ENCODE measurements around the gene SMYD2.

DNA sequence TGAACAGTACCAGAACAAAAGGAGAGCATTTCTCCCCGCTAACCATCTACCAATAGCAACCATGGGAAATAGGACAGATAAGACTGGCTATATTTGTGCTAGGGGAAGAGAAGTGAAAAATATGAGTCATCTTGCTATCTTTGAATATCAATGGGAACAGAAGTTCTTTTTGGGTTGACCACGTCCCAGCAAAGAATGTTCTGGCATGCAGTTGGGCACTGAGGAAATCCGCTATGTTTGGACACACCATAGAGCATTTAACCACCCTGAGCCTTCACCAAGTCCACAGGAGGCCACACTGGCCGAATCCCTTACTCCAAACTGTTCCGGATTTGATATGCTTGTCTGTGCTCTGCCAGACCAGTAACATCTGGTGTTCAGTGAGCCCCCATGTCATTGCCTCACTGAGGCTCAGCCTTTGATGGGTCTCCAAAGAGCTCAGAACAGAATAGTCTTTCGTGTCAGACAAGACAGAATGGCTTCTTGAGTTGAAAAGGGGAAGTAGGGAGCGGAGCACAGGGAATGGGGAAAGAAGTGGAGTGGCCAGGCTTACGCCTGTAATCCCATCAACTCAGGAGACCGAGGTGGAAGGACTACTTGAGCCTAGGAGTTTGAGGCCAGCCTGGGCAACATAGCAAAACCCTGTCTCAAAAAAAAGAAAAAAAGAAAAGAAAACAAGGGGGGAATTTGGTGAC, 81.4 kb downstream of the SMYD2 start:
- TF ChIP-seq, protein P1, sequence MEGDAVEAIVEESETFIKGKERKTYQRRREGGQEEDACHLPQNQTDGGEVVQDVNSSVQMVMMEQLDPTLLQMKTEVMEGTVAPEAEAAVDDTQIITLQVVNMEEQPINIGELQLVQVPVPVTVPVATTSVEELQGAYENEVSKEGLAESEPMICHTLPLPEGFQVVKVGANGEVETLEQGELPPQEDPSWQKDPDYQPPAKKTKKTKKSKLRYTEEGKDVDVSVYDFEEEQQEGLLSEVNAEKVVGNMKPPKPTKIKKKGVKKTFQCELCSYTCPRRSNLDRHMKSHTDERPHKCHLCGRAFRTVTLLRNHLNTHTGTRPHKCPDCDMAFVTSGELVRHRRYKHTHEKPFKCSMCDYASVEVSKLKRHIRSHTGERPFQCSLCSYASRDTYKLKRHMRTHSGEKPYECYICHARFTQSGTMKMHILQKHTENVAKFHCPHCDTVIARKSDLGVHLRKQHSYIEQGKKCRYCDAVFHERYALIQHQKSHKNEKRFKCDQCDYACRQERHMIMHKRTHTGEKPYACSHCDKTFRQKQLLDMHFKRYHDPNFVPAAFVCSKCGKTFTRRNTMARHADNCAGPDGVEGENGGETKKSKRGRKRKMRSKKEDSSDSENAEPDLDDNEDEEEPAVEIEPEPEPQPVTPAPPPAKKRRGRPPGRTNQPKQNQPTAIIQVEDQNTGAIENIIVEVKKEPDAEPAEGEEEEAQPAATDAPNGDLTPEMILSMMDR (IDR thresholded peaks at IDR 0.05; ENCODE audit: borderline replicate concordance, extremely low read depth, low read length, poor library complexity, severe bottlenecking) = no peak
- TF ChIP-seq EZH2 (IDR thresholded peaks at IDR 0.05; ENCODE audit: borderline replicate concordance, low read depth, low read length, severe bottlenecking) = no peak

Data from DND-41 (cell line).